ENCODE measurements around the gene PAIP1. TPM values are rescaled to one million over a fixed set of nuclear protein-coding genes. Genes with fewer than 3 reads are reported as not detected.
A peak's percentile ranks its signal among the peaks of the same experiment; 100 is the strongest.
"Not testable (repeated sequence)": the region's sequence is repeated elsewhere in the genome, so short reads cannot be mapped to it uniquely, and the experiment has no call there.

The PAIP1 gene
- polyA plus RNA-seq, 3 donors = 31.4 to 49.2 (median 41.0) TPM

DNA sequence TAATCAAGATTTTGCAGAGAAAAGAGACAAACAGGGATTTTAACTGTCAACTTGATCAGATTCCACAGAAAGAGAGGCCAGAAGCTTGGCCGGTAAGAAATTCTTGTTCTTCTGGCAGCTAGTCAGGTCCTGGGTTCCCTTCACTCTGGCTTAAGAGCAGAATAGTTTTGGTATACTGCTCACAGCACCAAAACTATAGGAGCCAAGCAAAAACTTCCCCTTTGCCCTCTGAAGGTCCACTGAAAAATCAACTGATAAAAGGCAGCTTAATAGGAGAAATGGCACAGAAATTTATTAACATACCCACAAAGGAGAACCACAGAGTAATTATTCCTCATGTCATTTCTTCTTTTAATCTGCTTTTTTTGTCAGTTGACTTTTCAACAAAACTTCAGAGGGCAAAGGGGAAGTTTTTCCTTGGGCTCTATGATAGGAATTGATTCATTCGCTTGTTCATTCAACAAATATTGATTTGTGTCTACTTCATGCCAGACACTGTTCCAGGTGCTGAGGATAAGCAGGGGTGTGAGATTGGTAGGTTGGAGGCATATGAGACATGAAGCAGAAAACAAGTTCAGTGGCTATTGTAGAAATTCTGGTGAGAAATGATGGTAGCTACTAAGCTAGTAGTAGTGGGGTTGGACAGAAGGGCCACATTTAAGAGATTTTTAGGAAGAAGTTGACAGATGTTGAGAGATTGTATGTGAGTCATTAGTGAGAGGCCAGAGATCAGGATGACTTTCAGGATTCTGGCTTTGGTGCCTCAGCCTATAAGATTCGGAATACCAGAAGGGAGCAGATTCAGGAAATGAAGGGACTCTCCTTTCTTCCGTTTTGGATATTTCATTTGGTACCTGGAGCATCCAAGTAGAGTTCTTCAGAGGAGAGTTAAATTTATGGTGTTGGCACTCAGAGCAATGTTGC lies 25.5 kb upstream of the PAIP1 start:
- Mint-ChIP-seq H3K27ac (peak overlapping the region in 2 of 7 donors; percentile 3 to 8), H3K27me3 (ENCODE audit: low read depth in 3 of 3) (no peaks in the 10 kb centered on the region), H3K9me3 (peaks cover 0 to 3% (median 1%) of the 10 kb centered on the region in 7 donors), H3K36me3 (peaks cover 11 to 18% of the 10 kb centered on the region in 2 donors), H3K4me3 (no peak overlapping the region), H3K4me1 (no peaks in the 10 kb centered on the region)
- WGBS (ENCODE audit: insufficient coverage) = 100% methylated on average over 4 of the region's 4 CpGs
- H3K9ac ChIP-seq (ENCODE audit: insufficient read depth, low read length, poor library complexity, severe bottlenecking) = no peak overlapping the region
- H3K36me3 ChIP-seq (replicated peaks in 1 of 2; ENCODE audit: control insufficient read depth in 1 of 2, insufficient read depth in 2 of 2, low read length in 2 of 2) = no peaks in the 10 kb centered on the region
- H3K79me2 ChIP-seq (ENCODE audit: insufficient read depth, low read length) = no peaks in the 10 kb centered on the region
- intact Hi-C loops (cut with micrococcal nuclease) = no loop called here
- no peaks in the 10 kb centered on the region for H3K4me1 ChIP-seq (ENCODE audit: control insufficient read depth in 1 of 2, insufficient read depth in 2 of 2, low read length in 2 of 2)
- DNase-seq = no peak
- no peaks in the 10 kb centered on the region for H3K27me3 ChIP-seq (ENCODE audit: control insufficient read depth in 2 of 2, insufficient read depth in 2 of 2, low read length in 2 of 2)
- no peaks in the 10 kb centered on the region for H3K9me3 ChIP-seq (replicated peaks in 1 of 2; ENCODE audit: control insufficient read depth in 1 of 2, insufficient read depth in 1 of 2, low read length in 2 of 2)
- no peak overlapping the region for H3K4me3 ChIP-seq (replicated peaks in 1 of 3; ENCODE audit: low read depth in 2 of 3, low read length in 3 of 3)
- TF ChIP-seq, protein P1, sequence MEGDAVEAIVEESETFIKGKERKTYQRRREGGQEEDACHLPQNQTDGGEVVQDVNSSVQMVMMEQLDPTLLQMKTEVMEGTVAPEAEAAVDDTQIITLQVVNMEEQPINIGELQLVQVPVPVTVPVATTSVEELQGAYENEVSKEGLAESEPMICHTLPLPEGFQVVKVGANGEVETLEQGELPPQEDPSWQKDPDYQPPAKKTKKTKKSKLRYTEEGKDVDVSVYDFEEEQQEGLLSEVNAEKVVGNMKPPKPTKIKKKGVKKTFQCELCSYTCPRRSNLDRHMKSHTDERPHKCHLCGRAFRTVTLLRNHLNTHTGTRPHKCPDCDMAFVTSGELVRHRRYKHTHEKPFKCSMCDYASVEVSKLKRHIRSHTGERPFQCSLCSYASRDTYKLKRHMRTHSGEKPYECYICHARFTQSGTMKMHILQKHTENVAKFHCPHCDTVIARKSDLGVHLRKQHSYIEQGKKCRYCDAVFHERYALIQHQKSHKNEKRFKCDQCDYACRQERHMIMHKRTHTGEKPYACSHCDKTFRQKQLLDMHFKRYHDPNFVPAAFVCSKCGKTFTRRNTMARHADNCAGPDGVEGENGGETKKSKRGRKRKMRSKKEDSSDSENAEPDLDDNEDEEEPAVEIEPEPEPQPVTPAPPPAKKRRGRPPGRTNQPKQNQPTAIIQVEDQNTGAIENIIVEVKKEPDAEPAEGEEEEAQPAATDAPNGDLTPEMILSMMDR (IDR thresholded peaks at IDR 0.05) = no peak
- no peak overlapping the region for H3K27ac ChIP-seq (ENCODE audit: low read depth in 1 of 2, low read length in 2 of 2)
- no peaks in the 10 kb centered on the region for H4K20me1 ChIP-seq (ENCODE audit: insufficient read depth, low read length)
- H2AFZ ChIP-seq (ENCODE audit: insufficient read depth, low read depth, low read length, poor library complexity, severe bottlenecking) = no peak overlapping the region
- no peak overlapping the region for H3K4me2 ChIP-seq (replicated peaks; ENCODE audit: extremely low read depth, low read length, poor library complexity, severe bottlenecking)

DNA sequence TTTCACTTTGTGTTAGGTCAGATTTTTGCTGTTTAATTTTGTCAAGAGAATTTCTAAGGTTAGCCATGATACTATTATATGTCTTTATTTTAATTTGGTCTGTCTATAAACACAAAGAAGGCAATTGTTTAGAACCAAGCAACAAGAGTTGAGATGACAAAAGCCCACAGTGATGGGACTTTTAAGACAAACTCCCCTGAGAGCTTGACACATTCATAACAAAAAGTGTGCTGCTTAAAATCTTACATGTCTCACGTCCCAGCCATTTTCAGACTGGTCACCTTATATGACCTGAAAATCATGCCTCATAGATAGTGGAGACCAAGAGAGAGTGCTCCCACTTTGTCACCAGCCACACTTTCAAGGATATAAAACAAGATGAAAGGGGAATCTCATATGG lies 24.5 kb upstream of the PAIP1 start:
- Histone ChIP-seq H4K20me1 (ENCODE audit: insufficient read depth, low read length) (no peaks in the 10 kb centered on the region), H3K79me2 (ENCODE audit: insufficient read depth, low read length) (no peaks in the 10 kb centered on the region), H3K9me3 (replicated peaks in 1 of 2; ENCODE audit: control insufficient read depth in 1 of 2, insufficient read depth in 1 of 2, low read length in 2 of 2) (peaks cover 0 to under 1% of the 10 kb centered on the region in 2 donors), H3K27ac (ENCODE audit: low read depth in 1 of 2, low read length in 2 of 2) (no peak overlapping the region), H2AFZ (ENCODE audit: insufficient read depth, low read depth, low read length, poor library complexity, severe bottlenecking) (no peak overlapping the region), H3K4me3 (replicated peaks in 1 of 3; ENCODE audit: low read depth in 2 of 3, low read length in 3 of 3) (no peak overlapping the region), H3K9ac (ENCODE audit: insufficient read depth, low read length, poor library complexity, severe bottlenecking) (no peak overlapping the region), H3K4me2 (replicated peaks; ENCODE audit: extremely low read depth, low read length, poor library complexity, severe bottlenecking) (no peak overlapping the region), H3K4me1 (ENCODE audit: control insufficient read depth in 1 of 2, insufficient read depth in 2 of 2, low read length in 2 of 2) (no peaks in the 10 kb centered on the region), H3K36me3 (replicated peaks in 1 of 2; ENCODE audit: control insufficient read depth in 1 of 2, insufficient read depth in 2 of 2, low read length in 2 of 2) (no peaks in the 10 kb centered on the region), H3K27me3 (ENCODE audit: control insufficient read depth in 2 of 2, insufficient read depth in 2 of 2, low read length in 2 of 2) (no peaks in the 10 kb centered on the region)
- intact Hi-C loops (cut with micrococcal nuclease) = no loop called here
- TF ChIP-seq, protein P1 (IDR thresholded peaks at IDR 0.05) = no peak
- WGBS (ENCODE audit: insufficient coverage) = no CpG with 5 or more reads among the region's 1 CpG
- DNase-seq = no peak
- Mint-ChIP-seq H3K4me3 (no peak overlapping the region), H3K36me3 (peaks cover 11 to 22% of the 10 kb centered on the region in 2 donors), H3K27me3 (ENCODE audit: low read depth in 3 of 3) (no peaks in the 10 kb centered on the region), H3K4me1 (no peaks in the 10 kb centered on the region), H3K27ac (no peak overlapping the region), H3K9me3 (peaks cover 0 to 6% (median 2%) of the 10 kb centered on the region in 7 donors)

DNA sequence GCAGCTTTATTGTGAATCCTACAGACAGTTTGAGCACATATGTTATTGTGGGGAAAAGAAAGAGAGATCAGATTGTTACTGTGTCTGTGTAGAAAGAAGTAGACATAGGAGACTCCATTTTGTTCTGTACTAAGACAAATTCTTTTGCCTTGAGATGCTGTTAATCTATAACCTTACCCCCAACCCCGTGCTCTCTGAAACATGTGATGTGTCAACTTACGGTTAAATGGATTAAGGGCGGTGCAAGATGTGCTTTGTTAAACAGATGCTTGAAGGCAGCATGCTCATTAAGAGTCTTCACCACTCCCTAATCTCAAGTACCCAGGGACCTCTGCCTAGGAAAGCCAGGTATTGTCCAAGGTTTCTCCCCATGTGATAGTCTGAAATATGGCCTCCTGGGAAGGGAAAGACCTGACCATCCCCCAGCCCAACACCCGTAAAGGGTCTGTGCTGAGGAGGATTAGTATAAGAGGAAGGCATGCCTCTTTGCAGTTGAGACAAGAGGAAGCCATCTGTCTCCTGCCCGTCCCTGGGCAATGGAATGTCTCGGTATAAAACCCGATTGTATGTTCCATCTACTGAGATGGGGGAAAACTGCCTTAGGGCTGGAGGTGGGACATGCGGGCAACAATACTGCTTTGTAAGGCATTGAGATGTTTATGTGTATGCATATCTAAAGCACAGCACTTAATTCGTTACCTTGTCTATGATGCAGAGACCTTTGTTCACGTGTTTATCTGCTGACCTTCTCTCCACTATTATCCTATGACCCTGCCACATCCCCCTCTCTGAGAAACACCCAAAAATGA lies 23.7 kb upstream of the PAIP1 start:
- H3K79me2 ChIP-seq (ENCODE audit: insufficient read depth, low read length); intact Hi-C loops (cut with micrococcal nuclease); H3K4me1 ChIP-seq (ENCODE audit: control insufficient read depth in 1 of 2, insufficient read depth in 2 of 2, low read length in 2 of 2); H3K27me3 Mint-ChIP-seq (ENCODE audit: low read depth in 3 of 3); H3K36me3 ChIP-seq (replicated peaks in 1 of 2; ENCODE audit: control insufficient read depth in 1 of 2, insufficient read depth in 2 of 2, low read length in 2 of 2); H4K20me1 ChIP-seq (ENCODE audit: insufficient read depth, low read length); H2AFZ ChIP-seq (ENCODE audit: insufficient read depth, low read depth, low read length, poor library complexity, severe bottlenecking); DNase-seq; H3K9ac ChIP-seq (ENCODE audit: insufficient read depth, low read length, poor library complexity, severe bottlenecking); H3K27me3 ChIP-seq (ENCODE audit: control insufficient read depth in 2 of 2, insufficient read depth in 2 of 2, low read length in 2 of 2); H3K4me2 ChIP-seq (replicated peaks; ENCODE audit: extremely low read depth, low read length, poor library complexity, severe bottlenecking); H3K4me1 Mint-ChIP-seq; H3K9me3 ChIP-seq (replicated peaks in 1 of 2; ENCODE audit: control insufficient read depth in 1 of 2, insufficient read depth in 1 of 2, low read length in 2 of 2); H3K4me3 Mint-ChIP-seq; H3K4me3 ChIP-seq (replicated peaks in 1 of 3; ENCODE audit: low read depth in 2 of 3, low read length in 3 of 3); H3K27ac ChIP-seq (ENCODE audit: low read depth in 1 of 2, low read length in 2 of 2); H3K9me3 Mint-ChIP-seq: not testable (repeated sequence)
- Mint-ChIP-seq H3K27ac (peak overlapping the region in 2 of 7 donors; percentile 30 to 54), H3K36me3 (peaks cover 14 to 24% of the 10 kb centered on the region in 2 donors)
- 95% methylated on average over 3 of the region's 10 CpGs for WGBS (ENCODE audit: insufficient coverage)
